Suprapubic skin (tissue), 4 donors: ENCODE data around the gene SPOCK3. TPM values are rescaled to one million over a fixed set of nuclear protein-coding genes. Genes with fewer than 3 reads are reported as not detected.

Experiments used
- DNase-seq, 2 donors: peaks; one replicate each; pipeline ENCODE4 v3.0.0-alpha.2; 2019; ENCODE audit warnings: low spot score in 2 of 2
- H3K27ac ChIP-seq: fragments of 200-600 bp; sonication (generic); one replicate; pipeline ENCODE4 v1.5.1; 2019
- H3K27me3 ChIP-seq: fragments of 200-600 bp; sonication (generic); one replicate; pipeline ENCODE4 v1.5.1; 2019
- H3K36me3 ChIP-seq: fragments of 200-600 bp; sonication (generic); one replicate; pipeline ENCODE4 v1.5.1; 2019
- H3K4me1 ChIP-seq: fragments of 200-600 bp; sonication (generic); one replicate; pipeline ENCODE4 v1.5.1; 2019
- H3K4me3 ChIP-seq: fragments of 200-600 bp; sonication (generic); one replicate; pipeline ENCODE4 v1.5.1; 2019; ENCODE audit warnings: mild to moderate bottlenecking
- H3K9me3 ChIP-seq: fragments of 200-600 bp; sonication (generic); one replicate; pipeline ENCODE4 v1.5.1; 2019
- EP300 ChIP-seq: sonication (generic); formaldehyde crosslinking; IDR thresholded peaks from one replicate; pipeline ENCODE4 v1.6.1; 2017; ENCODE audit warnings: antibody characterized with exemption
- POLR2A ChIP-seq, 2 donors: fragments of 450-650 bp; IDR thresholded peaks; one replicate each; pipeline ENCODE4 v1.6.1; 2017; ENCODE audit warnings: antibody characterized with exemption in 2 of 2, mild to moderate bottlenecking in 2 of 2, moderate library complexity in 2 of 2
- POLR2AphosphoS5 ChIP-seq, 3 donors: sonication (generic); formaldehyde crosslinking; IDR thresholded peaks; one replicate each; pipeline ENCODE4 v1.6.1; 2017; ENCODE audit warnings: antibody characterized with exemption in 3 of 3
- WGBS: methylation state at CpG from one replicate; pipeline ENCODE4 v1.1.5; 2018; 5-methylcytosine and 5-hydroxymethylcytosine counted together
- total RNA-seq, 4 donors: library from RNA; depleted of rRNA; stranded (reverse); fragments of >200 nt; gene quantifications; one replicate each; pipeline ENCODE4 v1.1.0, GENCODE V29; 2016
- TF ChIP-seq, protein P1 (sequence below), 2 donors: fragments of 200-600 bp in 1 of 2; fragments of 450-650 bp in 1 of 2; sonication (generic) in 1 of 2; IDR thresholded peaks; one replicate each; pipeline ENCODE4 v1.5.1; 2016 to 2019; ENCODE audit warnings: antibody characterized with exemption in 2 of 2, mild to moderate bottlenecking in 1 of 2, moderate library complexity in 1 of 2

Gene SPOCK3
- total RNA-seq, 4 donors from 2014 or later, result not detected

DNA sequence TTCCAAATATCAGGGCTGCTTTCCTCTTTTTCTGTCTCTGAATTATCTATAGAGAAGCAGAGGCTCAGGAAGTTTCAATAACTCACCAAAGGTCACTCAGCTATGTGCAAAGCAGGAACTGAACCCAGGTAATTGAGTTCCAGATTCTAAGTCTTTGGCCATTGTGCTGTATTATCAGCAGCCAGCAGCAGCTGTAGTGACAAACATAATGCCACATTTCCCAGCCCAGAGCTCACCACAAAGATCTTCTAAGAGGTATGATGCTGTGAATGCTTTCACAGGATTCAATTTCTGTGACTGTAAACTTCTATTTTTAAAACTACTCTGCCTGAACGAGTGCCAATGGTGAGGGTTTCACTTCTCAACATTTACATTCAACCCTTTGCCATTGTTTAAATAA, 56.4 kb downstream of the SPOCK3 start:
- WGBS, result 24% methylated on average over 1 of the region's 1 CpG

DNA sequence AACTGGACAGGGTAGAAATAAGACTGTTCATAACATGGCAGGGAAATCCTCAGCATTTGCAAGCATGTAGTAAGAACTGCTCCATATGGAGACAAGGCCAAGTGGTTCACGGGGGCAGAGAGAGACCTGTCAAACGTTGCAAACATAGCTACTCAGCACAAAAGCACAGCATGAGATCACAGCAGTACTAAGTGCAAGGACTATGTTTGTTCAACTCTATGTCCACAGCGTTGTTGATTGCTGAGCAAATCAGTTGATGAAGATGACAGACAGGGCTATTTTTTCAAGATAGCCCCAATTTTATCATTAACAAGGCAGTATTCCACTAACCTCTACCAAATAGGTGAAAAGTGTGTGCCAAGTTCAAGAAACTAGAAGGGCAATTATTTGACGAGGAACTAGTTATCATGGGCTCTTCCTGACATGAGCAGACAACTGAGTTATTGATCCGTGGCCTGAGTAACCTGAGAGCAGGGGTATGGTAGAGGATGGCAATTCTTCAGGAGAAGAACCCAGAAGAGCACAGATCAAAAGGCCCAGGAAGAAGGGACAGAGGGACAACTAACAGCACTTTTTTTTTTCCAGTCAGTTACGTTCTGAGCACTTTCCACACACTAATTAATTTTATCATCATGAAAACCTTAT, 57.4 kb downstream of the SPOCK3 start:
- no peaks in the 10 kb centered on the region for H3K27me3 ChIP-seq
- DNase-seq, result no peak
- no peaks in the 10 kb centered on the region for H3K36me3 ChIP-seq
- no peaks in the 10 kb centered on the region for H3K4me1 ChIP-seq
- no peak overlapping the region for H3K4me3 ChIP-seq
- H3K9me3 ChIP-seq, result no peaks in the 10 kb centered on the region
- no peak for TF ChIP-seq POLR2AphosphoS5 (IDR thresholded peaks at IDR 0.05)
- no peak for TF ChIP-seq EP300
- TF ChIP-seq, protein P1, sequence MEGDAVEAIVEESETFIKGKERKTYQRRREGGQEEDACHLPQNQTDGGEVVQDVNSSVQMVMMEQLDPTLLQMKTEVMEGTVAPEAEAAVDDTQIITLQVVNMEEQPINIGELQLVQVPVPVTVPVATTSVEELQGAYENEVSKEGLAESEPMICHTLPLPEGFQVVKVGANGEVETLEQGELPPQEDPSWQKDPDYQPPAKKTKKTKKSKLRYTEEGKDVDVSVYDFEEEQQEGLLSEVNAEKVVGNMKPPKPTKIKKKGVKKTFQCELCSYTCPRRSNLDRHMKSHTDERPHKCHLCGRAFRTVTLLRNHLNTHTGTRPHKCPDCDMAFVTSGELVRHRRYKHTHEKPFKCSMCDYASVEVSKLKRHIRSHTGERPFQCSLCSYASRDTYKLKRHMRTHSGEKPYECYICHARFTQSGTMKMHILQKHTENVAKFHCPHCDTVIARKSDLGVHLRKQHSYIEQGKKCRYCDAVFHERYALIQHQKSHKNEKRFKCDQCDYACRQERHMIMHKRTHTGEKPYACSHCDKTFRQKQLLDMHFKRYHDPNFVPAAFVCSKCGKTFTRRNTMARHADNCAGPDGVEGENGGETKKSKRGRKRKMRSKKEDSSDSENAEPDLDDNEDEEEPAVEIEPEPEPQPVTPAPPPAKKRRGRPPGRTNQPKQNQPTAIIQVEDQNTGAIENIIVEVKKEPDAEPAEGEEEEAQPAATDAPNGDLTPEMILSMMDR (IDR thresholded peaks at IDR 0.05), result no peak
- TF ChIP-seq POLR2A (IDR thresholded peaks at IDR 0.05), result no peak
- H3K27ac ChIP-seq, result no peak overlapping the region
- 75% methylated on average over 6 of the region's 6 CpGs for WGBS

More for the DNA sequence above, 56.4 kb downstream of the SPOCK3 start:
- Histone ChIP-seq H3K27me3 (no peaks in the 10 kb centered on the region), H3K4me1 (no peaks in the 10 kb centered on the region), H3K9me3 (peaks cover 4% of the 10 kb centered on the region), H3K27ac (no peak overlapping the region), H3K36me3 (no peaks in the 10 kb centered on the region), H3K4me3 (no peak overlapping the region)
- DNase-seq, result no peak
- TF ChIP-seq POLR2AphosphoS5 (IDR thresholded peaks at IDR 0.05) (no peak), EP300 (no peak), POLR2A (IDR thresholded peaks at IDR 0.05) (no peak)
- TF ChIP-seq, protein P1 (IDR thresholded peaks at IDR 0.05), result no peak

DNA sequence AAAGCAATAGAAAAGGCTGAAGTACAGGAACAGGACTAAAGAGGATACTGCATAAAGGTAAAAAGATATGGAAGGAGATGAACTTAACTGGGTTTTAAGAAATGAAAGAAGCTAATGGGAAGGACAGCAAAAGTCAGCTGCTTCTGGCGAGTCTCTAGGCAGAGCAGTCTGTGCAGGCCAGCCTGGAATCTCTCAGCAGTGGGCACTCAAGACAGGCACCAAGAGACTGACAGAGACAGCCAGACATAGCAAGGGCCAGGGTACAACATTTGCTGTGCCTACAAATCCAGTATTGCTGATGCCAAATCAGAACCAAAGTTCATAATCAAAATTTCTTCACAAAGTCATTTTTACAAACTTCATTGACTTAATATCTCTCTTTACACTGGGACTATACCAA, 62.4 kb downstream of the SPOCK3 start:
- no peaks in the 10 kb centered on the region for H3K4me1 ChIP-seq
- TF ChIP-seq, protein P1 (IDR thresholded peaks at IDR 0.05), result no peak
- H3K4me3 ChIP-seq, result no peak overlapping the region
- no peaks in the 10 kb centered on the region for H3K9me3 ChIP-seq
- WGBS, result 65% methylated on average over 1 of the region's 1 CpG
- H3K36me3 ChIP-seq, result no peaks in the 10 kb centered on the region
- no peak overlapping the region for H3K27ac ChIP-seq
- DNase-seq, result no peak
- H3K27me3 ChIP-seq, result no peaks in the 10 kb centered on the region

DNA sequence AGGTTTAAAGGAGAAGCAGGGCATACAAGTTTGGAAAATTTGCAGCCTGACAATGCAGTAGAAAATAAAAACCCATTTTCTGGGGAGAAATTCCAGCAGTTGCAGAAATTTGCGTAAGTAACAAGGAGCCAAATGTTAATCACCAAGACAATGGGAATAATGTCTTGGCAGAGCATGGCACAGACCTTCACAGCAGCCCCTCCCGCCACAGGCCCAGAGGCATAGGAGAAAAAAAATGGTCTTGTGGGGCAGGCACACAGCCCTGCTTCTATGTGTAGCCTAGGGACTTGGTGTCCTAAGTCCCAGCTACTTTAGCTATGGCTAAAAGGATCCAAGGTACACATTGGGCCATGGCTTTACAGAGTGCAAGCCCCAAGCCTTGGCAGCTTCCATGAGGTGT, 65.7 kb downstream of the SPOCK3 start:
- H3K4me1 ChIP-seq, result no peaks in the 10 kb centered on the region
- WGBS, result 86% methylated on average over 2 of the region's 2 CpGs
- H3K36me3 ChIP-seq, result no peaks in the 10 kb centered on the region
- H3K27me3 ChIP-seq, result no peaks in the 10 kb centered on the region
- H3K4me3 ChIP-seq, result no peak overlapping the region
- no peak for TF ChIP-seq POLR2AphosphoS5 (IDR thresholded peaks at IDR 0.05)
- no peak for TF ChIP-seq POLR2A (IDR thresholded peaks at IDR 0.05)
- TF ChIP-seq, protein P1 (IDR thresholded peaks at IDR 0.05), result no peak
- no peak for TF ChIP-seq EP300
- no peaks in the 10 kb centered on the region for H3K9me3 ChIP-seq
- no peak overlapping the region for H3K27ac ChIP-seq
- DNase-seq, result no peak

DNA sequence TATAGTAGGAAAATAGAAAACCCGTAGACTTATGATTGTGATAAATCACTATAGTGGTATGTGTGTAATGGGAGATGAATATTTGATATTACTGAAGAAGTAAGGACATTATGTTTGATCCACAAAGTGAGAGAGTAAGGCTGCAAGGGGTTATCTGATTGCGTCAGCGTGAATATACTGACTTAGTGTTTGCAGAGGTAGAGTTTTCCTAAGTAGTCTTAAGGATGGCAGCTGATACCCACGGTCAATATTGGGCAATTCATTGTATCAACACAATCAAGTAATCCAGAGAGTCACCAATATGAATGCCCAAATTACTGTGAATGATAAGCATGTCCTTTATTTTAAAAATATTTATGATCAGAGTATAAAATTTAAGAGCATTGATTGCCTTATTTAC, 83.7 kb downstream of the SPOCK3 start:
- no peak for DNase-seq
- no peak for TF ChIP-seq EP300
- no peak for TF ChIP-seq POLR2A (IDR thresholded peaks at IDR 0.05)
- TF ChIP-seq, protein P1 (IDR thresholded peaks at IDR 0.05), result no peak
- TF ChIP-seq POLR2AphosphoS5 (IDR thresholded peaks at IDR 0.05), result no peak
- H3K36me3 ChIP-seq, result no peaks in the 10 kb centered on the region
- no peaks in the 10 kb centered on the region for H3K4me1 ChIP-seq
- H3K9me3 ChIP-seq, result no peaks in the 10 kb centered on the region
- H3K27me3 ChIP-seq, result no peaks in the 10 kb centered on the region
- H3K4me3 ChIP-seq, result no peak overlapping the region
- no peak overlapping the region for H3K27ac ChIP-seq
- 93% methylated on average over 4 of the region's 4 CpGs for WGBS
